HG03460 (cell line): ENCODE results near the gene EVA1B.

ENCODE experiments used
- ATAC-seq: cut with Tn5 transposase; IDR thresholded peaks from one replicate; pipeline ENCODE4 v1.9.1; 2021; ENCODE audit not compliant: unreplicated experiment

Gene EVA1B

DNA sequence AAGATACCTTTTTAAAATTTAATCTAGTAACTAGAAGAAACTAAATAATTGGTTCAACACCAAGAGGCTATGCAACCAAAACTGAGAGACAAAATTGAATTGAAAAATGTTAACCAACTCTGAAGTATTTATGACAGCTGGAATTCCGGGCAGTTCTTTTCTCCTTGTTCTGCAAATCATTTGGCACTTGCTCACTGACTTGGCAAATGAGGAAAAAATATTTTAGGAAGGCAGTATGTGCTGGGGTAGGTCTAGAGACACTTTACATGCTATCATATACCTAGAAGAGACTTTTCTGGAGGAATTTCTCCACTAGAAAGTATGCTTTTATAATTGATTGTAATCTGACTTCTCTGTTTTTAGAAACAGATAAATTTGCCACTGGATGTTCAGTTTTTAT lies 39.4 kb downstream of the EVA1B start:
- no peak for ATAC-seq

DNA sequence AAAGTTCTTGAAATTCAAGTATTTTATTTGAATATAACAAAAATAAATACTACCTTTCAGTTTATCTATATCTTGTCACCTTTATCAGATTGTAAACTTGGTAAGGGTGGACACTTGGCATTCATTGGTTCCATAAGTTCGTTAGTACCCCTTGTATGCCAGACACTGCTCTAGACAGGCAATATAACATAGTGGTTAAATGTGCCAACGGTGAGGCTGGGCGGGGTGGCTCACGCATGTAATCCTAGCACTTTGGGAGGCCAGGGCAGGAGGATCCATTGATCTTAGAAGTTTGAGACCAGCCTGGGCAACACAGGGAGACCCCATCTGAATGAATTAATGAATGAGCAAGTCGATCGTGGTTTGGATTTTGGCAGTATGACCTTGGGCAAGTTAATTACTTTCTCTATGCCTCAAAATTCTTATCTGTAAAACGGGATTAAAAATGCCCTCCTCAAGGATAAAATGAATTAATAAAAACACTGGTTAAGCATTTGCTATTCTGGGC lies 43.6 kb downstream of the EVA1B start:
- ATAC-seq, result no peak

DNA sequence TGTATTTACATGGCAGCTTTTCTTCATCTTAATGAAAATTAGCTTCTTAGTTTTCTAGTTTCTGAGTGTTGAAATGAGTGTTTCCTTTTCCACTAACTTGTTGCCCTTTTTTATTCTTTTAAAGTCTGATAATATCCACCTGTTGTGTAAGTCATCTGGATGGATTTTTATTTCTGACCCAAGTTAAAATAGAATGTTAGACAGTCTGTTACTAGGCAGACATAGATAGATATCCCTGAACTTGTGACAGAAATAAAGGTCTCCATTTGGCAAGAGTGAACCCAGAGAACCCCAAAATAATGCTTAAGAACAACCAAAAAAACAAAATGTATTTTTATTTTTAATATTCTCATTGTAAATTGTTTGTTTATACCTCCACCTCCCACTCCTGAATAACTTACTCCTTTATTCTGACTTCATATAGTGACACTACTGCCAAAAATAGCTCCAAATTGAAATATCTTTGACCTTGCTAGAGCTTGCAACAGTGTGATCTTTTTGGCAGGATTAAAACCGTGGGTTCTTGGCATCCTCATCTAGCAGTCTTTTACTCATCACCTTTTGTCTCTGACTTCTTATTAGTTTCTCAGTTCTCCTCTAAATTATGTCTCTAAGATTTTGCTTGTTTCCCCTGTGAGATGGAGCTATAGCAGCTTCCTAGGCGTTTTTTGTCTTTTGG lies 44.2 kb downstream of the EVA1B start:
- ATAC-seq, result no peak

- no peak for ATAC-seq
These were observed 46.8 kb downstream of the EVA1B start for GRCh38 chr1:36276688-36277087.

- ATAC-seq, result no peak
These were observed 49.2 kb downstream of the EVA1B start for GRCh38 chr1:36274201-36274600.

- ATAC-seq, result no peak
These were observed 50.4 kb downstream of the EVA1B start for GRCh38 chr1:36273024-36273423.
